ENCODE results near the gene LRRC56. TPM values are rescaled to one million over a fixed set of nuclear protein-coding genes. Genes with fewer than 3 reads are reported as not detected.

LRRC56 gene
- total RNA-seq, 2 experiments from 2014 or later = 2.4 TPM

- DNase-seq (peak in 1 of 14 experiments; percentile 53), ATAC-seq (ENCODE audit: poor library complexity) (no peak)
- H3K27me3 Mint-ChIP-seq = no peaks in the 10 kb centered on the region
- H3K9me3 Mint-ChIP-seq = no peaks in the 10 kb centered on the region
- Histone ChIP-seq H3K27me3 (ENCODE audit: control insufficient read depth in 1 of 2, insufficient read depth in 2 of 2, low read length in 2 of 2) (no peaks in the 10 kb centered on the region), H3K4me1 (ENCODE audit: insufficient read depth, low read length) (peaks cover 24% of the 10 kb centered on the region), H3K9me3 (ENCODE audit: control insufficient read depth in 1 of 2, insufficient read depth in 1 of 2, low read length in 2 of 2) (no peaks in the 10 kb centered on the region), H3K36me3 (ENCODE audit: insufficient read depth, low read length) (no peaks in the 10 kb centered on the region), H3K27ac (ENCODE audit: low read depth in 1 of 2, low read length in 2 of 2) (no peak overlapping the region), H3K4me3 (ENCODE audit: low read length) (no peak overlapping the region)
- no peaks in the 10 kb centered on the region for H3K36me3 Mint-ChIP-seq (ENCODE audit: low read depth)
- no peak overlapping the region for H3K27ac Mint-ChIP-seq
- no peaks in the 10 kb centered on the region for H3K4me1 Mint-ChIP-seq (ENCODE audit: low read depth)
- TF ChIP-seq CTCF (IDR thresholded peaks at IDR 0.05) = no peak
- CTCF ChIA-PET = interaction anchor here (1.2 to 1.9 kb wide), 6 partner anchors 12 to 172 kb away, joined by 3 to 9 read pairs (median 7); partner anchors contain the start of gene TMEM80
- POLR2A ChIA-PET = interaction anchor here (2.0 to 3.9 kb wide), 4 partner anchors 18 to 172 kb away, joined by 15 to 27 read pairs (median 18); partner anchors contain the start of genes DEAF1, HRAS, LRRC56 and PHRF1
- H3K4me3 Mint-ChIP-seq = no peak overlapping the region
- intact Hi-C loops (cut with DNase I, micrococcal nuclease) = loop anchor here (2.0 kb wide), 3 partner anchors 75 to 211 kb away; no protein-coding TSS in a partner anchor
These were observed 16.6 kb downstream of the LRRC56 start for GRCh38 chr11:553988-554340.

- no peak overlapping the region for H3K27ac Mint-ChIP-seq
- H3K4me1 ChIP-seq (ENCODE audit: insufficient read depth, low read length) = peaks cover 30% of the 10 kb centered on the region
- no peaks in the 10 kb centered on the region for H3K27me3 ChIP-seq (ENCODE audit: control insufficient read depth in 1 of 2, insufficient read depth in 2 of 2, low read length in 2 of 2)
- no peaks in the 10 kb centered on the region for H3K9me3 ChIP-seq (ENCODE audit: control insufficient read depth in 1 of 2, insufficient read depth in 1 of 2, low read length in 2 of 2)
- no peaks in the 10 kb centered on the region for H3K27me3 Mint-ChIP-seq
- H3K36me3 ChIP-seq (ENCODE audit: insufficient read depth, low read length) = no peaks in the 10 kb centered on the region
- CTCF ChIA-PET = interaction anchor here (0.6 to 2.7 kb wide), 18 partner anchors 12 to 223 kb away, joined by 3 to 23 read pairs (median 5); partner anchors contain the start of genes GATD1, HRAS, IRF7 and PHRF1
- H3K4me3 Mint-ChIP-seq = peak overlapping the region; percentile 34
- intact Hi-C loops (cut with DNase I, micrococcal nuclease) = loop anchor here (1.0 to 2.0 kb wide), 6 partner anchors 74 to 211 kb away; no protein-coding TSS in a partner anchor
- no peaks in the 10 kb centered on the region for H3K36me3 Mint-ChIP-seq (ENCODE audit: low read depth)
- peaks cover under 1% of the 10 kb centered on the region for H3K4me1 Mint-ChIP-seq (ENCODE audit: low read depth)
- ATAC-seq (ENCODE audit: poor library complexity) (peak; percentile 80), DNase-seq (peak; percentile 57 to 92 (median 77))
- POLR2A ChIA-PET = interaction anchor here (1.0 to 3.9 kb wide), 11 partner anchors 8 to 255 kb away, joined by 3 to 27 read pairs (median 8); partner anchors contain the start of genes DEAF1, HRAS, LRRC56 and PHRF1
- H3K4me3 ChIP-seq (ENCODE audit: low read length) = peak overlapping the region; percentile 48
- peak; percentile 53 for TF ChIP-seq CTCF (IDR thresholded peaks at IDR 0.05)
- no peak overlapping the region for H3K27ac ChIP-seq (ENCODE audit: low read depth in 1 of 2, low read length in 2 of 2)
- H3K9me3 Mint-ChIP-seq = no peaks in the 10 kb centered on the region
These were observed 17.3 kb downstream of the LRRC56 start for GRCh38 chr11:554428-555226.

- peak overlapping the region; percentile 40 for H3K4me3 ChIP-seq (ENCODE audit: low read length)
- TF ChIP-seq CTCF (IDR thresholded peaks at IDR 0.05) = no peak
- Mint-ChIP-seq H3K9me3 (no peaks in the 10 kb centered on the region), H3K27me3 (no peaks in the 10 kb centered on the region), H3K4me3 (peak overlapping the region; percentile 25), H3K27ac (no peak overlapping the region), H3K36me3 (ENCODE audit: low read depth) (no peaks in the 10 kb centered on the region), H3K4me1 (ENCODE audit: low read depth) (peaks cover 7% of the 10 kb centered on the region)
- H3K27me3 ChIP-seq (ENCODE audit: control insufficient read depth in 1 of 2, insufficient read depth in 2 of 2, low read length in 2 of 2) = no peaks in the 10 kb centered on the region
- DNase-seq (no peak), ATAC-seq (ENCODE audit: poor library complexity) (peak; percentile 26)
- intact Hi-C loops (cut with DNase I, micrococcal nuclease) = loop anchor here (1.0 to 2.0 kb wide), 6 partner anchors 73 to 210 kb away; no protein-coding TSS in a partner anchor
- CTCF ChIA-PET = interaction anchor here (1.1 to 2.7 kb wide), 14 partner anchors 11 to 171 kb away, joined by 3 to 23 read pairs (median 6); partner anchors contain the start of genes HRAS, IRF7, PHRF1 and TMEM80
- H3K9me3 ChIP-seq (ENCODE audit: control insufficient read depth in 1 of 2, insufficient read depth in 1 of 2, low read length in 2 of 2) = no peaks in the 10 kb centered on the region
- POLR2A ChIA-PET = interaction anchor here (1.0 to 3.9 kb wide), 14 partner anchors 9 to 254 kb away, joined by 3 to 27 read pairs (median 6); partner anchors contain the start of genes DEAF1, HRAS, IRF7 and LRRC56
- H3K27ac ChIP-seq (ENCODE audit: low read depth in 1 of 2, low read length in 2 of 2) = no peak overlapping the region
- peaks cover 37% of the 10 kb centered on the region for H3K4me1 ChIP-seq (ENCODE audit: insufficient read depth, low read length)
- no peaks in the 10 kb centered on the region for H3K36me3 ChIP-seq (ENCODE audit: insufficient read depth, low read length)
These were observed 18.0 kb downstream of the LRRC56 start for GRCh38 chr11:555227-555779.

Measured in CD4-positive, alpha-beta T cell (primary cell).